ENCODE measurements around the gene SCGN.

The SCGN gene

GRCh38 chr6:25641377-25641776, 10.6 kb upstream of the SCGN start:
- DNase-seq = no peak

- DNase-seq = no peak
Measured at GRCh38 chr6:25641940-25642666, 9.9 kb upstream of the SCGN start.

GRCh38 chr6:25642667-25643328, 9.2 kb upstream of the SCGN start:
- no peak for DNase-seq

GRCh38 chr6:25645916-25646315, 6.1 kb upstream of the SCGN start:
- DNase-seq = no peak

- no peak for DNase-seq
Measured at GRCh38 chr6:25649611-25650010, 2.4 kb upstream of the SCGN start.

- DNase-seq = no peak
Measured at GRCh38 chr6:25655723-25656122, 3.7 kb downstream of the SCGN start.

GRCh38 chr6:25659633-25660368, 7.8 kb downstream of the SCGN start:
- DNase-seq = no peak

GRCh38 chr6:25660512-25660911, 8.5 kb downstream of the SCGN start:
- DNase-seq = no peak

GRCh38 chr6:25661129-25661779, 9.2 kb downstream of the SCGN start:
- DNase-seq = no peak

- no peak for DNase-seq
Measured at GRCh38 chr6:25665455-25665854, 13.4 kb downstream of the SCGN start.

GRCh38 chr6:25669413-25669812, 17.4 kb downstream of the SCGN start:
- DNase-seq = no peak

GRCh38 chr6:25670208-25670607, 18.2 kb downstream of the SCGN start:
- no peak for DNase-seq

GRCh38 chr6:25670793-25671513, 18.9 kb downstream of the SCGN start:
- DNase-seq = peak; percentile 14

GRCh38 chr6:25671652-25672051, 19.6 kb downstream of the SCGN start:
- DNase-seq = no peak

- DNase-seq = peak; percentile 64
Measured at GRCh38 chr6:25675167-25675566, 23.2 kb downstream of the SCGN start.

GRCh38 chr6:25676775-25677174, 24.8 kb downstream of the SCGN start:
- DNase-seq = no peak

GRCh38 chr6:25681848-25682247, 29.8 kb downstream of the SCGN start:
- no peak for DNase-seq

GRCh38 chr6:25682324-25682723, 30.3 kb downstream of the SCGN start:
- no peak for DNase-seq

- no peak for DNase-seq
Measured at GRCh38 chr6:25684565-25684964, 32.5 kb downstream of the SCGN start.

GRCh38 chr6:25685251-25685650, 33.2 kb downstream of the SCGN start:
- no peak for DNase-seq

GRCh38 chr6:25685896-25686295, 33.9 kb downstream of the SCGN start:
- no peak for DNase-seq

- no peak for DNase-seq
Measured at GRCh38 chr6:25686856-25687255, 34.8 kb downstream of the SCGN start.

GRCh38 chr6:25689966-25690365, 38.0 kb downstream of the SCGN start:
- DNase-seq = no peak

Measured in hematopoietic multipotent progenitor cell treated with erythropoietin and hydrocortisone succinate and interleukin-3 and kit ligand, for 8 days (in vitro differentiated cells).